Adrenal gland (tissue), 12 donors: Measurements from ENCODE around the gene SLC7A5. TPM values are rescaled to one million over a fixed set of nuclear protein-coding genes. Genes with fewer than 3 reads are reported as not detected.

Source experiments
- DNase-seq, 7 donors: peaks; one replicate each; pipeline ENCODE4 v3.0.0-alpha.2; 2019 to 2020
- H3K27ac ChIP-seq, 5 donors: fragments of 200-600 bp; sonication (generic) in 4 of 5; 1 replicate in 3 of 5; 2 replicates in 2 of 5; pipeline versions ENCODE4 v1.5.1 to v1.8.0; 2016 to 2020; ENCODE audit warnings: mild to moderate bottlenecking in 1 of 5
- H3K27me3 ChIP-seq: fragments of 200-600 bp; 2 replicates; pipeline ENCODE4 v1.8.0; 2021
- H3K36me3 ChIP-seq, 2 donors: fragments of 200-600 bp; replicated peaks in 1 of 2; 1 replicate in 1 of 2; 2 replicates in 1 of 2; pipeline versions ENCODE4 v1.5.1 to v1.8.0; 2018 to 2022
- H3K4me1 ChIP-seq, 2 donors: fragments of 200-600 bp; replicated peaks in 1 of 2; 1 replicate in 1 of 2; 2 replicates in 1 of 2; pipeline versions ENCODE4 v1.5.1 to v1.8.0; 2018 to 2021
- H3K4me3 ChIP-seq, 4 donors: fragments of 200-600 bp; sonication (generic) in 3 of 4; one replicate each; pipeline ENCODE4 v1.5.1; 2016 to 2018
- H3K9me3 ChIP-seq, 3 donors: fragments of 200-600 bp; sonication (generic) in 1 of 3; replicated peaks in 1 of 3; 1 replicate in 2 of 3; 2 replicates in 1 of 3; pipeline versions ENCODE4 v1.5.1 to v1.8.0; 2016 to 2021
- POLR2A ChIP-seq, 2 donors: fragments of 450-650 bp; IDR thresholded peaks; one replicate each; pipeline ENCODE4 v1.6.1; 2017; ENCODE audit warnings: antibody characterized with exemption in 2 of 2, mild to moderate bottlenecking in 2 of 2, moderate library complexity in 1 of 2
- WGBS, 4 donors: extraction: QIAGEN DNeasy Blood & Tissue Kit in 2 of 4; methylation state at CpG; one replicate each; pipeline versions ENCODE4 v1.1.5 to v1.1.7; 2013 to 2017; 5-methylcytosine and 5-hydroxymethylcytosine counted together
- intact Hi-C, 2 donors: fragments of 100-400 bp; cut with DNase I; formaldehyde crosslinking; loops; one replicate each; pipeline versions ENCODE4 v1.14.1 to v1.15.0; 2022 to 2023
- polyA plus RNA-seq, 3 donors: library from polyadenylated mRNA; stranded (reverse); fragments of 200-250 nt in 2 of 3; fragments of 350-450 nt in 1 of 3; fragmentation: Illumina TruSeq in 1 of 3; extraction: RNeasy Lipid Tissue Mini Kit (QIAGEN cat#74804) in 1 of 3; gene quantifications; one replicate each; pipeline ENCODE4 v1.2.3, GENCODE V29; 2013 to 2014
- total RNA-seq, 9 donors: library from RNA; depleted of rRNA in 4 of 9; stranded (reverse); fragments of >200 nt in 4 of 9; fragments of 120-200 nt in 1 of 9; fragmentation: NEBNext Ultra II Directional in 1 of 9; extraction: Animal tissue kit (Norgen Biotek cat#: 25700) in 1 of 9; gene quantifications; one replicate each; pipeline versions ENCODE4 v1.1.0 to v1.2.4, GENCODE V29; 2013 to 2023
- TF ChIP-seq, protein P1 (sequence below), 6 experiments: fragments of 450-650 bp in 4 of 6; fragments of 200-600 bp in 2 of 6; sonication (generic) in 1 of 6; IDR thresholded peaks; 1 replicate in 5 of 6; 2 replicates in 1 of 6; pipeline versions ENCODE4 v1.5.1 to v1.8.0; 2016 to 2021; ENCODE audit warnings: antibody characterized with exemption in 6 of 6, mild to moderate bottlenecking in 2 of 6, moderate library complexity in 1 of 6
- donor health status: healthy with polysubstance abuse.
- donor health status: Bipolar disorder and iron deficiency.
- donor health status: DM: yes; HTN: yes; CAD: no.
- donor health status: DM: no; HTN: no; CAD: no.
- donor health status: DM: no; HTN: no; CAD: no.
- donor health status: DM: yes; HTN: yes; CAD: no.

SLC7A5 gene
- total and polyA plus RNA-seq, 12 donors = 0.69 to 9.1 (median 2.4) TPM

DNA sequence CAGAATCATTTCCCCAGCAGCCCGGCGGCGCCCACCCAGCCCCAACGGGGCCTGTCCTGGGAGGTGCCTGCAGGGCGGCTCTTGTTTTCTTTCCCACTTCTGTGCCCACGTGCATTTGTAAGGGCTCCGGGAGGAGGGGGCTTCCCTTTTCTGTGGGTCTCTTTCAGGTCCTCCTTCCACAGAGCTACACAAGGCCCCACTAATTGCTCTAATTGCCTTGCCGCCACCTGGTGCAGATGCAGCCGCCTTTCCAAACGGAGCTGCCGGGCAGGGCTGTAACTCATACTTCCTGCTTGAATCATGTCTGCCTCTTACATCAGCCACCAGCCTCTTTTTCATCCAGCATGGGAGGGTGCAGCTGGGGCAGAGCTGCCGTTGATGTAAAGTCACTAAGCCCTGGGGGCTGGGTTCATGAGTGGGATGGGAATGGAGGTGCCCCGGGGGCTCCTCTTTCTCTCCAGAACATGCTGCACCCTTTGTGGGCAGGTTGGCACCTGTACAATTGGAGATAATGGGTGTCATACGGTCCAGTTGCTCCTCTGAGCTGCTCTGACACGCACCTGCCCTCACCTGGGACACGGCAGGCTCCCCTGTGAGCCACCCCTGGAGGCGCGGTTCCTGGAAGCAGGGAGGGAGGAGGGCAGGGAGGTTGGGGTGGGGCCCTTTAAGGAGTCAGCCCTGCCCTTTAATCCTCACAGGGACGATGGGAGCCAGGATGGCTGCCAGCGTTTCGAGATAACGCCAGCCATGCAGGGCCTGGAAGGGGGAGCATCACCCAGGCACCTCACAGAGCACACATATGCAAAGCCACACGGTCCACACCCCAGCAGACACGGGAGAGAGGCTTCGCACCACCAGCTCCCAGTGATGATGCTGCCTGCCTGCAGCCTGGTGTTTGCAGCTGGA is 62.4 kb downstream of the SLC7A5 start:
- DNase-seq = peak; percentile 26 to 81 (median 53)

DNA sequence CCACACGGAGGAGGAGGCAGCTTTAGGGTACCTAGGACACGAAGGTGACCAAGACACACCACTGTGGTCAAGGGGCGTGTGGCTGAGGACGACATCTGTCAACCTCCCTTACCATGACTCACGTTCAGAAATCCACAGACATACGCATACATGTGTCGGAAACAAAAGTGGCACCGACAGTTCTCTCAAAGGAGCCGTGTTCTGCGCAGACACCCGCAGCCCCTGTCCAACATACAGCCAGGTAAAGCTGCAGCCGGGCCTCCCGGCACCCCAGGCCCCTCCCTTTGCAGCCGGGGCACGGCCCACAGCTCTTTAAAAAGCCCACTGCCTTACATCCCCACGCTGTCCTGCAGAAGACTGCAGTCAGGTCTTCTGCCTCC is 63.1 kb downstream of the SLC7A5 start:
- 49 to 54% (median 50%) methylated on average over 4 to 16 of the region's 16 CpGs; no CpG with 5 or more reads in 1 of the 4 donors for WGBS, 4 donors
- peaks cover 5 to 7% of the 10 kb centered on the region in 2 donors for H3K4me1 ChIP-seq
- TF ChIP-seq POLR2A (IDR thresholded peaks at IDR 0.05) = no peak
- TF ChIP-seq, protein P1, sequence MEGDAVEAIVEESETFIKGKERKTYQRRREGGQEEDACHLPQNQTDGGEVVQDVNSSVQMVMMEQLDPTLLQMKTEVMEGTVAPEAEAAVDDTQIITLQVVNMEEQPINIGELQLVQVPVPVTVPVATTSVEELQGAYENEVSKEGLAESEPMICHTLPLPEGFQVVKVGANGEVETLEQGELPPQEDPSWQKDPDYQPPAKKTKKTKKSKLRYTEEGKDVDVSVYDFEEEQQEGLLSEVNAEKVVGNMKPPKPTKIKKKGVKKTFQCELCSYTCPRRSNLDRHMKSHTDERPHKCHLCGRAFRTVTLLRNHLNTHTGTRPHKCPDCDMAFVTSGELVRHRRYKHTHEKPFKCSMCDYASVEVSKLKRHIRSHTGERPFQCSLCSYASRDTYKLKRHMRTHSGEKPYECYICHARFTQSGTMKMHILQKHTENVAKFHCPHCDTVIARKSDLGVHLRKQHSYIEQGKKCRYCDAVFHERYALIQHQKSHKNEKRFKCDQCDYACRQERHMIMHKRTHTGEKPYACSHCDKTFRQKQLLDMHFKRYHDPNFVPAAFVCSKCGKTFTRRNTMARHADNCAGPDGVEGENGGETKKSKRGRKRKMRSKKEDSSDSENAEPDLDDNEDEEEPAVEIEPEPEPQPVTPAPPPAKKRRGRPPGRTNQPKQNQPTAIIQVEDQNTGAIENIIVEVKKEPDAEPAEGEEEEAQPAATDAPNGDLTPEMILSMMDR (IDR thresholded peaks at IDR 0.05) = no peak
- H3K4me3 ChIP-seq = peak overlapping the region in 1 of 4 donors; percentile 44
- no peaks in the 10 kb centered on the region for H3K27me3 ChIP-seq
- intact Hi-C loops = no loop called here
- peak overlapping the region in 1 of 5 donors; percentile 70 for H3K27ac ChIP-seq
- no peak for DNase-seq
- no peaks in the 10 kb centered on the region for H3K9me3 ChIP-seq
- H3K36me3 ChIP-seq = no peaks in the 10 kb centered on the region

More for the DNA sequence above, 62.4 kb downstream of the SLC7A5 start:
- H3K36me3 ChIP-seq = no peaks in the 10 kb centered on the region
- TF ChIP-seq, protein P1 (IDR thresholded peaks at IDR 0.05) = no peak
- TF ChIP-seq POLR2A (IDR thresholded peaks at IDR 0.05) = no peak
- H3K4me3 ChIP-seq = peak overlapping the region in 1 of 4 donors; percentile 44
- peak overlapping the region in 1 of 5 donors; percentile 70 for H3K27ac ChIP-seq
- peaks cover 5 to 7% of the 10 kb centered on the region in 2 donors for H3K4me1 ChIP-seq
- H3K27me3 ChIP-seq = no peaks in the 10 kb centered on the region
- WGBS, 4 donors = 20 to 25% (median 22%) methylated on average over 18 to 25 of the region's 25 CpGs
- H3K9me3 ChIP-seq = no peaks in the 10 kb centered on the region
- intact Hi-C loops = no loop called here

DNA sequence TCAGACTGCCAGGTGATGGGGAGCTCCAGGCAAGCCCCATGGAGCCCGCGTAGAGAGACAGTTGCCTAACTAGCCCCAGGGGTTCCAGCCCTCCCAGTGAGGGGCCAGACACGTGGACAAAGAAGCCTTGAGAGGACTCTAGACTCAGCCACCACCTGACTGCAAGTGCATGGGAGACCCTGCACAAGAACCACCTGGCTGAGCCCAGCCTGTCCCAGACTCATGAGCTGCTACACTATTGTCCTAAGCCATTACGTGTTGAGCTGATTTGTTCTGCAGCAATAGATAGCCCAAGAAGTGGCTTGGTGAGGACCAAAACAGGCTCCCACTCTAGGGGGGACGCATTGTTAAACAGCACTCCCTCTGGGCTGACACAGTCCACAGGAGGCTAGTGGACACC is 65.9 kb downstream of the SLC7A5 start:
- no peak for DNase-seq
- no peak for TF ChIP-seq POLR2A (IDR thresholded peaks at IDR 0.05)
- TF ChIP-seq, protein P1 (IDR thresholded peaks at IDR 0.05) = no peak
- intact Hi-C loops = no loop called here
- 86 to 97% (median 88%) methylated on average over 4 to 5 of the region's 5 CpGs; no CpG with 5 or more reads in 1 of the 4 donors for WGBS, 4 donors
- no peak overlapping the region for H3K27ac ChIP-seq
- peaks cover 5 to 7% of the 10 kb centered on the region in 2 donors for H3K4me1 ChIP-seq
- no peaks in the 10 kb centered on the region for H3K36me3 ChIP-seq
- H3K4me3 ChIP-seq = no peak overlapping the region
- H3K27me3 ChIP-seq = no peaks in the 10 kb centered on the region
- H3K9me3 ChIP-seq = no peaks in the 10 kb centered on the region

DNA sequence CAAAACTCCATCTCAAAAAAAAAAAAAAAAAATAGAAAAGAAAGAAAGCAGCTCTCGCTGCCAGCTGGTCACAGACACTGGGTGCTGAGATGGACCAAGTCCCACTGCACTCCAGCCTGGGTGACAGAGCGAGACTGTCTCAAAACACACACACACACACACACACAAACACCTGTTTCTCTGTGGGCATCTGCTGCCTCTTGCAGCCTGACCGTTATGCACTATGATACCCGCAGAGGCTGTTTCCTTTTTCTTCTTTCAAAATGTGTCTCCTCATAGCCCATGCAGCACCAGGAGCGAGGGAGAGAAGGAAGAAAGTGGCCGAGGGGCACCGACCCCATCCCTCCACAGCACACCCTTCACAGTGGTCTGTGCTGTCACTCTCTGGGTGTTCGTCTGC is 66.6 kb downstream of the SLC7A5 start:
- H3K4me1 ChIP-seq = peaks cover 5 to 7% of the 10 kb centered on the region in 2 donors
- H3K27me3 ChIP-seq = no peaks in the 10 kb centered on the region
- WGBS, 4 donors = 76 to 87% (median 81%) methylated on average over 8 of the region's 8 CpGs
- H3K36me3 ChIP-seq = no peaks in the 10 kb centered on the region
- intact Hi-C loops = no loop called here
- DNase-seq = no peak
- no peak overlapping the region for H3K27ac ChIP-seq
- TF ChIP-seq, protein P1 (IDR thresholded peaks at IDR 0.05) = no peak
- no peak for TF ChIP-seq POLR2A (IDR thresholded peaks at IDR 0.05)
- H3K4me3 ChIP-seq = no peak overlapping the region
- H3K9me3 ChIP-seq = no peaks in the 10 kb centered on the region
